ENCODE data around the gene ACMSD. TPM values are rescaled to one million over a fixed set of nuclear protein-coding genes. Genes with fewer than 3 reads are reported as not detected.
"Not testable (repeated sequence)": the region's sequence is repeated elsewhere in the genome, so short reads cannot be mapped to it uniquely, and the experiment has no call there.

The ACMSD gene
- total RNA-seq, 1 donor from 2014 or later = not detected

DNA sequence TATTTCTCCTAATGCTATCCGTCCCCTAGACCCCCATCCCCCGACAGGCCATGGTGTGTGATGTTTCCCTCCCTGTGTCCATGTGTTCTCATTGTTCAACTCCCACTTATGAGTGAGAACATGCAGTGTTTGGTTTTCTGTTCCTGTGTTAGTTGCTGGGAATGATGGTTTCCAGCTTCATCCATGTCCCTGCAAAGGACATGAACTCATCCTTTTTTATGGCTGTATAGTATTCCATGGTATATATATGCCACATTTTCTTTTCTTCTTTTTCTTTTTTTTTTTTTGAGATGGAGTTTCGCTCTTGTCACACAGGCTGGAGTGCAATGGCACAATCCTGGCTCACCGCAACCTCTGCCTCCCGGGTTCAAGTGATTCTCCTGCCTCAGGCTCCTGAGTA is 9.2 kb downstream of the ACMSD start:
- not testable (repeated sequence) for DNase-seq (ENCODE audit: low read depth in 2 of 2)

- no peak for DNase-seq (ENCODE audit: low read depth in 2 of 2)
These were observed 14.1 kb downstream of the ACMSD start for GRCh38 chr2:134852518-134852917.

GRCh38 chr2:134855709-134856108 is 17.3 kb downstream of the ACMSD start:
- DNase-seq (ENCODE audit: low read depth in 2 of 2) = no peak

DNA sequence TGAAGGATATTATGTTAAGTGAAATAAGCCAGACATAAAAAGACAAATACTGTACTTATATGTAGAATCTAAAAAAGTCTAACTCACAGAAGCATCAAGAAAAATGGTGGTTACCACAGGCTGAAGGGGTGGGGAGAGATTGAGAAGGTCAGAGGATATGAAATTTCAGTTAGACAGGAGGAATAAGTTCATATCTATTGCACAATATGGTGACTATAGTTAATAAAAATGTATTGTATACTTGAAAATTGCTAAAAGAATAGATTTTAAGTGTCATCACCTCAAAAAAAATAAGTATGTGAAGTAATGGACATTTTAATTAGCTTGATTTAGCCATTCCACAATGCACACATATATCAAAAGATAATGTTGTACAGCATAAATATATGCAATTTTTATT is 19.8 kb downstream of the ACMSD start:
- no peak for DNase-seq (ENCODE audit: low read depth in 2 of 2)

DNA sequence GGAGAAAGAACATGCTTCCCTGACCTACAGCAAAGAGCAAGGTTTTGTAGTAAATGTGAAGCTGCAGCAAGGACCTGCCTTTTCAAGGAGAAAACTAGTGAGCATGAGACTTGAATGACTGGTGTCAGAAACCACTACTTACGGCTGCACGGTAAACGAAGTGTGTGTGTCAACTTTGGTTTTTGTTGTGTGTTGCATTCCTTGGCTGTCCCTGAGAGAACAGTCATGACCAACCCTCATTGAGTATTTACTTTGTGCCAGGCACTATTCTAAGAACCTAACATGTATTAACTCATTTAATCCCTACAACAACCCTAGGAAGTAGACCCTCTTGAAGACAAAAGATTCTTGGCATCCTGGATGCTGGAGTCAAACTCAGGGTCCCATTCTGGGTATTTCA is 22.8 kb downstream of the ACMSD start:
- no peak for DNase-seq (ENCODE audit: low read depth in 2 of 2)

DNA sequence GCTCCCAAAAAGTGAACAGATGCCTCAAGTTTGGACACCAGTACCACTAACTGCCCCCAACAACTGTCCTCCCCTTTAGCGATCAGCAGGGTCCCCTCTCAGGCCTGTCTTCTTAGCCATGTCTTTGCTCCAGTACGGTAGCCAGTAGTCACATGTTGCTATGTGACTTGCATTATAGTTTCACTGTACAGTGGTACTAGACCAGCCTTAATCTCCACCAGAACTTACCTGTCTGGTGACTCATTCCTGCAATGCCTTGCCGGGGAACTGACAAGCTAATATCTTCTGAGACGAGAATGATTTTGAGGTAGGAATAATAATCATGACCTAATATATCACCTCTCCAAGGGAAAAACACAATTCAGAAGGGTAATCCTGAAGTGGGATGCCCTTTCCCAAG is 23.7 kb downstream of the ACMSD start:
- DNase-seq (ENCODE audit: low read depth in 2 of 2) = no peak

GRCh38 chr2:134862674-134863073 is 24.3 kb downstream of the ACMSD start:
- no peak for DNase-seq (ENCODE audit: low read depth in 2 of 2)

DNA sequence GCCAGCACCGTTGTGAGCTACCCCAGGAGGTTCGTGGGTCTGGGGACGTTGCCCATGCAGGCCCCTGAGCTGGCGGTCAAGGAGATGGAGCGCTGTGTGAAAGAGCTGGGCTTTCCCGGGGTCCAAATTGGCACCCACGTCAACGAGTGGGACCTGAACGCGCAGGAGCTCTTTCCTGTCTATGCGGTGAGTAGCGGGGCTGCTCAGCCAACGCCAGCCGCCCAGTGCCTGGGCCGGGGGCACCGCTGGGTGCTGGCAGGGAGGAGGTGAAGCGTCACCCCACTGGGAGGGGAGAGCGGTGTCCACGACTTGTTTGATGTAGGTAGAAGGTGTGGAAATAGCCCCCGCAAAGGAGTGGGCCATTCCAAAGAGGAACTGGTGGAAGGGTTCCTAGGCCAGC is 25.0 kb downstream of the ACMSD start:
- no peak for DNase-seq (ENCODE audit: low read depth in 2 of 2)

DNA sequence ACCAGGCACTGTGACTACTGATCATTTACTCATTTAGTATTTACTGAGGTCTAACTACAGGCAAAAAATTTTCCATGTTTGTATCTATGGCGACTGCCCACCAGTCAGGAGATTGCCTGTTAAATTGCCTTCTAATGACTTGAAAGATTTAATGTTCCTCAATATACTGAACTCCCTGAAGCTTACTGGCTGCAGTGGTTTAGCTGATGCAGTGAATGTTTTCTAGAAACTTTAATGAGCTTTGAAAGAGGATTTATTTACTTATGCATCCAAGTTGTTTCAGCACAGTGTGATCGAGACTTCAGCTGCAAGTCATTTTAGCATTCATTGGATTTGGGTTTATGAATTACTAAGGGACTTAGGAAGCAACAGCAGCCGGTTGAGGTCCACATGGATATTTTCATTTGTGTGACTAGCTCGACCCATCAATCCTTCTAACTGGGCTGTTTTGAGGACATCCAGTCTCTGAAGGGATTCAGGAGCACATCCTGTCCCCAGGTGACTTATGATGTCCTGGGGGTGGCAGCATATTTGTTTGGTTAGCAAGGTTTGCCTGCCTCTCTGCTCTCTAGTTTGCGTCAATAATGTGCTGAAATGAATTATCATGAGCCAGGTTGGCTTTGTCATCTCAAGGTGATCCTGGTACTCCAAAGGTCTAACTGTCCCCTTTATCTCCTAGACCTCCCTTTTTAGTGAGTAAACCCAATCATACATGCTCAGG is 26.8 kb downstream of the ACMSD start:
- DNase-seq (ENCODE audit: low read depth in 2 of 2) = no peak

GRCh38 chr2:134866498-134867099 is 28.2 kb downstream of the ACMSD start:
- DNase-seq (ENCODE audit: low read depth in 2 of 2) = no peak

- no peak for DNase-seq (ENCODE audit: low read depth in 2 of 2)
These were observed 31.7 kb downstream of the ACMSD start for GRCh38 chr2:134869946-134870736.

GRCh38 chr2:134873152-134873551 is 34.7 kb downstream of the ACMSD start:
- no peak for DNase-seq (ENCODE audit: low read depth in 2 of 2)

DNA sequence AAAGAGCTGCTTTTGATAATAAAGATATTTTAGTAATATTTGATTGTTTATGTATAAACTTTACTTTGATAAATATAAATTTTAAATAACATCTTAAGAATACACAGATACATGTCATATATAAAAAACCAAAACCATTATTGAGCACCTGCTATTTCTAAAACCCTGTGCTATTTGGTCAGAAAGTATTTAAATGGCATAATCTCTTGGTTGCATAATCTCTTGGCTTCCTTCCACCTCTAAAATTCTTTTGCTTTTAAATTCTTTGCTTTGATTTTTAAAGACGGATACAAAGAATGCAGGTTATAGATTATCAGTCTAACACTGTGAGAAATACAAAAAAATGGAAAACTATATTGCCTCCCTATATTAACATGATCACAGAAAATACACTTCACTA is 36.9 kb downstream of the ACMSD start:
- no peak for DNase-seq (ENCODE audit: low read depth in 2 of 2)

DNA sequence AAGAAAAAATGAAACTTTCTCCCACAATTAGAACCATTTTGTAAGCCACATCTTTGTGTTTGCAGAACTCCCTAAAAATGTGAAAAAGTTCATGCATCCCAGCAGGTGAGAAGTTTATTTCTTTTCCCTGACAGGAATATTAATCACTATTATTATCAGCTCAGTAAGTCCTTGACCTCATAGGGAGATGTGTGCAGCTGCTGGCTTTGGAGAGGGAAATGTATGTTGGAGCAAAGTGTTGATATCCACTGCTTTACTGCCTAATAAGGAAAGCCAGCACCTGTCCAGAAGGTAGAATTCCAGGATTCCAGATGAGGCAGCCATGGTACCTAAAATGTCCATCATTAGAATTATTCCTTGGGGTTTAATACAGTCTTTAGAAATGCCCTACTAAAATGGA is 44.4 kb downstream of the ACMSD start:
- DNase-seq (ENCODE audit: low read depth in 2 of 2) = no peak

- DNase-seq (ENCODE audit: low read depth in 2 of 2) = no peak
These were observed 45.3 kb downstream of the ACMSD start for GRCh38 chr2:134883552-134884293.

DNA sequence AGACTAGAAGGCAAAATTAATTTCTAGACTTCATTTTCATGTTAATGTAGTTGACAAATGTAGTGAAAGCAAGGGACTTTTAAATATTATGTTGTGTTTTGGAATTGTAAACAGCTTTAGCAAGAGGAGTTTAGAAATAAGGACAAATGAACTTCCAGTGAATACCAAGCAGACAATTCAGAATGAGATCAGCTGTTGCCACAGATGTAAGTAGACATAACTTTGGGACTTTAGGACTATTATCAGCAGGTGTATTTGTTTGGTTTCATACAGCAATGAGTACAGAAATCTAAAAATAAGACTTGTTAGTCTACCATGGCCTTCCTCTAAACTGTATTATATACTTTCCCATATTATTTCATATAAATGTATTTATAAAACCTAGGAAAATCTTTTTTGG is 46.0 kb downstream of the ACMSD start:
- DNase-seq (ENCODE audit: low read depth in 2 of 2) = no peak

GRCh38 chr2:134892282-134893035 is 54.0 kb downstream of the ACMSD start:
- no peak for DNase-seq (ENCODE audit: low read depth in 2 of 2)

- DNase-seq (ENCODE audit: low read depth in 2 of 2) = peak in 1 of 2 donors; percentile 20
These were observed 59.5 kb downstream of the ACMSD start for GRCh38 chr2:134897932-134898331.

DNA sequence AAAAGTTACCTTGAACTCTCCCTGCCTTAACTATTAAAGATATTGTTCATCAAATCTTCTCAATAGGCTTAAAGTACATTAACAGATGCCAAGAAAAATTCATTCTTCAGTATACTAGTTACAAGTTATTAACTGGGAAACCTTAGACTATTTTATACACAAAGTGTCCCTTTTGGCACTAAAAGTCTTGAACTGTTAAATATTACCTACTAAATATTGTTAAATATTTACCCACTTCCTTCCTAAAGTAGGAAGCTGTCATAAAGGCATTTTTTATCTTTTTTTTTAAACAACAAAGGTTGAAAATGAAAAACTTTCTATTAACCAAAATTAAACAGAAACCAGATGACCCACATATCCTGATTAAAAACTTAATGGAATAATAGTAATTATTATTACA is 60.8 kb downstream of the ACMSD start:
- DNase-seq (ENCODE audit: low read depth in 2 of 2) = no peak

DNA sequence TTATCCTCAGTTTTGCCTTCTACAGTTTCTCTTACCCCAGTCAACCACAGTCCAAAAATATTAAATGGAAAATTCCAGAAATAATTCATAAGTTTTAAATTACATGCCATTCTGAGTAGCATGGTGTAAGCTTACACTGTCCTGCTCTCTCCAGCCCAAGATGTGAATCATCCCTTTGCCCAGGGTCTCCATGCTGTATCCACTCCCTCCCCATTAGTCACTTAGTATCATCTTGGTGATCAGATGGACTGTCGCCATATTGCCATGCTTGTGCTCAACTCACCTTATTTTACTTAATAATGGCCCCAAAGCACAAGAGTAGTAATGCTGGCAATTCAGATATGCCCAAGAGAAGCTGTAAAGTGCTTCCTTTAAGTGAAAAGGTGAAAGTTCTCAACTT is 61.7 kb downstream of the ACMSD start:
- DNase-seq (ENCODE audit: low read depth in 2 of 2) = no peak

DNA sequence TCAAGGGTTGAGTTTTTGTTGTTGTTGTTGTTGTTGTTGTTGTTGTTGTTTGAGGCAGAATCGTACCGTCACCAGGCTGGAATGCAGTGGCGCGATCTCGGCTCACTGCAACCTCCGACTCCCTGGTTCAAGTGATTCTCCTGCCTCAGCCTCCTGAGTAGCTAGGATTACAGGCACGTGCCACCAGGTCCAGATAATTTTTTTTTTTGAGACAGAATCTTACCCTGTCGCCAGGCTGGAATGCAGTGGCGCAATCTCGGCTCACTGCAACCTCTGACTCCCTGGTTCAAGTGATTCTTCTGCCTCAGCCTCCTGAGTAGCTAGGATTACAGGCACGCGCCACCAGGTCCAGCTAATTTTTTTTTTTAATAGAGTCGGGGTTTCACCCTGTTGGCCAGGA is 65.3 kb downstream of the ACMSD start:
- not testable (repeated sequence) for DNase-seq (ENCODE audit: low read depth in 2 of 2)

All from dermis microvascular lymphatic vessel endothelial cell (primary cell).